GM12873 (cell line): ENCODE data around the gene DLGAP1.

ENCODE experiments used
- TF ChIP-seq, protein P1 (sequence below): IDR thresholded peaks from 2 replicates; pipeline ENCODE4 v1.5.1; 2012; ENCODE audit warnings: low read depth, mild to moderate bottlenecking, moderate library complexity, low read length, control low read depth; ENCODE audit not compliant: insufficient read depth; ENCODE audit errors: missing control alignments

The DLGAP1 gene

DNA sequence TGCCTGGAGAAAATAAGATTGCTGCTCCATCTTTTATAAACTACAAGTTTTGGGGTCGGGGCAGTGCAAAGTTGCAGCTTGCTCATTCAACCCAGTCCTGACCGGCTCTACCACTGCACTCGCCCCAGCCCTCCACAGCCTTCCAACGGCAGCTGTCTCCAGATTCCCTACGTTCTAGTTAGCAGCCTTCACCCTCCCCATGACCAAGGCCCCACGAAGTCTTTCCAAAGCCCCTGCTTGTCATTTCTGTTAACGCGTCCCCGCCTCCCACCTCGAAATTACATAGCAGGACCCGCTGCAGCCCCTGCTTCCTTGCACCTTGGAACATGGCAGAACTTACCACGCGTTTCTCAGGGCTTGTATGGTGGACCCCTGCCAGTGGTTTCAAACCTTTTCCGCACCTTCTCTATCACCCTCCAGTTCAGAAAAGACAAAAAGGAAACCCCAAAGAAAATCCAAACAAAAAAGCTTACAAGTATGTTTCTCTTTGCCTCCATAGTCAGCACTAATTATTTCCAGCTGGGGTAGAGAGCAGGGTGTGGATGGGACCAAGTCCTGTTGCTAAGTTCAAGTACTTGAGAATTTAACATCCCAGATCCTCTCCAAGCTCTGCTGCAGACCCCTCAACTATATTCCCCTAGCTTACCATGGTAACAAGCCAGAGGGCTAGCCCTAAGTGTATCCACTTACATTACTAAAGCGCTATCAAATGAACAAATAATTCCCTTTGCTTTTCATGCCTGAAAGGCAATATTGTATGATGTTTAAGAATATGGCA is 843.6 kb downstream of the DLGAP1 start:
- TF ChIP-seq, protein P1, sequence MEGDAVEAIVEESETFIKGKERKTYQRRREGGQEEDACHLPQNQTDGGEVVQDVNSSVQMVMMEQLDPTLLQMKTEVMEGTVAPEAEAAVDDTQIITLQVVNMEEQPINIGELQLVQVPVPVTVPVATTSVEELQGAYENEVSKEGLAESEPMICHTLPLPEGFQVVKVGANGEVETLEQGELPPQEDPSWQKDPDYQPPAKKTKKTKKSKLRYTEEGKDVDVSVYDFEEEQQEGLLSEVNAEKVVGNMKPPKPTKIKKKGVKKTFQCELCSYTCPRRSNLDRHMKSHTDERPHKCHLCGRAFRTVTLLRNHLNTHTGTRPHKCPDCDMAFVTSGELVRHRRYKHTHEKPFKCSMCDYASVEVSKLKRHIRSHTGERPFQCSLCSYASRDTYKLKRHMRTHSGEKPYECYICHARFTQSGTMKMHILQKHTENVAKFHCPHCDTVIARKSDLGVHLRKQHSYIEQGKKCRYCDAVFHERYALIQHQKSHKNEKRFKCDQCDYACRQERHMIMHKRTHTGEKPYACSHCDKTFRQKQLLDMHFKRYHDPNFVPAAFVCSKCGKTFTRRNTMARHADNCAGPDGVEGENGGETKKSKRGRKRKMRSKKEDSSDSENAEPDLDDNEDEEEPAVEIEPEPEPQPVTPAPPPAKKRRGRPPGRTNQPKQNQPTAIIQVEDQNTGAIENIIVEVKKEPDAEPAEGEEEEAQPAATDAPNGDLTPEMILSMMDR, result no peak

DNA sequence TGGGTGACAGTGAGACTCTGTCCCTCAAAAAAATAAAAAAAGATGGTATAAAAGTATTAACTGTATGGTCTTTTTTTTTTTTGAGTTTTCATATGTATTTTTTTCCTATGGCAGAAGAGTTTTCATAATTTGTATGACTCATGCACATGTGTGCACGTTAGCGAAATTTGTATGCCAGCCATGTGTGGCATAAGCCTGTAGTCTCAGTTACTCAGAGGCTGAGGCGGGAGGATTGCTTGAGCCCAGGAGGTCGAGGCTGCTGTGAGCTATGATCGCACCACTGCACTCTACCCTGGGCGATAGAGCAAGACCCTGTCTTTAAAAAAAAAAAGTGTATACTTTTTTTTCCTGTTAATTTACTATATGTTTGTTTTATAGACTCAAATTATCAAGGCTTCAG is 844.3 kb downstream of the DLGAP1 start:
- TF ChIP-seq, protein P1, result no peak

DNA sequence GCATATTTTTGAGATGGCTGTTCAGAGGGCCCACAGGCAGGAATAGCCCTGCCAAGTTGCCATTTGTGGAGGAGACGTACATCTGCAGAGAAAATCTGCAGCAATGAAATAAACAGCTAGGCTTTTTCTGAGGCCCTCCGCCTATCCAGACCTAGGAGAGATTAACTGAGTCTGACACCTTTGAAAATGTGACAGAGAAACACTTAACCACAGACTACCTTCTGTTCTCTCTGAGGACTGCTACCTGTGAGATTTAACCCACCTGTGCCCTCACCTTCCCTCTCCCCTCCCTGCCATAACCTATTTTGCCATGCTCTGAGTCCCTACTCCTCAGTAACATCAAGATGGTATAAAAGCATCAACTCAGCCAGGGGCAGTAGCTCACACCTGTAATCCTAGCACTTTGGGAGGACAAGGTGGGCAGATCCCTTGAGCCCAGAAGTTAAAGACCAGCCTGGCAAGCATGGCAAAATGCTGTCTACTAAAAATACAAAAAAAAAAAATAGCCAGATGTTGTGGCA is 844.9 kb downstream of the DLGAP1 start:
- TF ChIP-seq, protein P1, result no peak

DNA sequence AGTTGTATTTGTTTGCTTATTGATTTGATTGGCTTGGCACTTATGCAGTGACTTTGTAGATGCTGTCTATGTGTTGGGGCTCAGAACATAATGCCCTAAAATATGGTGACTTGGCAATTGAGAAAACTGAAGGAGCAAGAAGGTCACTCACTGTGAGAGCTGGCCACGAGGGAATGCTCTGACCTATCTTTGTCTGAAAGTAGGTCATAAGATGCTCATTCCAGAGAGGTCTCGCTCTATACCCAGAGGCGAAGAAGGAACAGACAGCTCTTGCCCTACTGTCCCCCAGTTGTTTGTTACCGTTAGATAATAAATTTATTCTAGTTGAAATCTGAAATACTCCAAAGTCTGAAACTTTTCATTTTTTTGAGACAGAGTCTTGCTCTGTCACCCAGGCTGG is 846.6 kb downstream of the DLGAP1 start:
- TF ChIP-seq, protein P1, result no peak

DNA sequence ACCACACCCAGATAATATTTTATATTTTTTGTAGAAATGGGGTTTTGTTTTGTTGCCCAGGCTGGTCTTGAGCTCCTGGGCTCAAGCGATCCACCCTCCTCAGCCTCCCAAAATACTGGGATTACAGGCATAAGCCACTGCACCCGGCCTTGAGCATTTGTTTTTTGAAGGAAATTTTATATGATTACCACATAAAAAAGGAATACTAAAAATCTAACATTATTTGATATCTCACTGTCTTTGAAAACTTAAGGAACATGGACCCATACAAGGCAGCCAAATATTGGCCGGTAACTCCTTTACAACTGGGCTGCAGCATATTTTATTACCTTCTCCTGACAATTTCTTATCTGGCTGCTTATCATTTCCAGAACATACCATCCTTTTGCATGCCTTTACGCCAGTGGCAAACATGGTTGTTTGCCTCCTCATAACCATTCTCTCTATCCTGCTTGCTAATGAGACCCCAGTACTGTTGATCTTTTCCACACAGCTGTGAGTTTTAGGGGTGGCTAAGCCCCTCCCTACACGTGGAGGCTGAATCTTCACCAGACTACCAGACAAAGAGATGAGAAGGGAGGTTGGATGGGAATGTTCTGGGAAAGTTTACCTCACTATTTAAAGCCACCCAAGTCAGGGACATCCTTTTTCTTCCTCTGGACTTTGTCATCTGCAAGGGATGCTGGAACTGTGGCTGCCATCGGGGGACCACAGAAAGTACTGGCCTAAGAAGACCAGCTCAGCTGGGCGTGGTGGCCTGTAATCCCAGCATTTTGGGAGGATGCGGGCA is 847.6 kb downstream of the DLGAP1 start:
- TF ChIP-seq, protein P1, result no peak

DNA sequence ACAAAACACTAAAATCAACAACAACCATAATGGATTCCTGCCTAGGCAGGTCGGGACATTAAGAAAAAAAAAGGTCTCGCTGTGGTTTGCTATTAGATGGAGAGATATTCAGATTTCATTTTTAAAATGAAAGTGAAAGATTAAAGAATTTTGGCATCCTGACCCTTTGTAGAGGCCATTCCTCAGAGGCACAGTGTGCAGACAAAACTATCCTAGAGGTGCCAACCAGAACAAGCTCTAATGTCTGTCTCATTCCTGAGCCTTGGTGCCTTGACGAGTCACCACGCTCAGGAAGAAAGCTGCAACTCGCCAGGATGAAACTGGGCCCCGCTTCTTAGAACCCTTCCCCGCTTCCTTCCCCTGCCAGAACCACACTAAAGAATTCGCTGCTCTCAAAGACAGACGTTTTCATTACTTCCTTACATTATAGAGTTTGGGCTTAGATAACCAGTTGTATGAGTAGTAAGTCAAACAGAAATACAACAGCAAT is 849.1 kb downstream of the DLGAP1 start:
- TF ChIP-seq, protein P1, result no peak

DNA sequence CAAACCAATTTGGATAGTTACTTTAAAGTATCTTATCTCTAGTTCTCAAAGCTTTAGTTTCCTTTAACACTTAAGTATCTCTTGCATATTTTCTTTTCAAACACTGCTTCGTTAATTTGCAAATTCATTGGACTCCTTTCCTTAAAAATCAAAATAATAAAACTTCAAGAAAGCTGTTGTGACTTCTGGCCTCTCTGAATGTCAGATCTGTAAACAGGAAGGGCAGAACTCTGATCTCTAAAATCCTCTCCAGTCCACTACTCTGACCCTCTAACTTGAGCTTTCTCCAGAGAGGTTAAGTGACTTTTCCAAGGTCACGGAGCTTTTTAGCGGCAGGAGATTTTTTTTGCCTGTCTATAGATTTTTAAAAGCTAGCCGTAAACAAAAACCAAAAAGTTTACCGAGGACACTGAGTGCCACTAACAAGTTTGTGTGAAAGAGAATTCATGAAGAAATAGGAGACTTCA is 849.6 kb downstream of the DLGAP1 start:
- TF ChIP-seq, protein P1, result no peak
